GM15510 (cell line): ENCODE data around the gene CCDC171.
A peak's percentile ranks its signal among the peaks of the same experiment; 100 is the strongest.

Experiments used
- POLR2A ChIP-seq: IDR thresholded peaks from 3 replicates; pipeline ENCODE4 v1.6.1; 2011; ENCODE audit warnings: borderline replicate concordance; ENCODE audit not compliant: insufficient read length; ENCODE audit errors: extremely low read depth

CCDC171 gene

DNA sequence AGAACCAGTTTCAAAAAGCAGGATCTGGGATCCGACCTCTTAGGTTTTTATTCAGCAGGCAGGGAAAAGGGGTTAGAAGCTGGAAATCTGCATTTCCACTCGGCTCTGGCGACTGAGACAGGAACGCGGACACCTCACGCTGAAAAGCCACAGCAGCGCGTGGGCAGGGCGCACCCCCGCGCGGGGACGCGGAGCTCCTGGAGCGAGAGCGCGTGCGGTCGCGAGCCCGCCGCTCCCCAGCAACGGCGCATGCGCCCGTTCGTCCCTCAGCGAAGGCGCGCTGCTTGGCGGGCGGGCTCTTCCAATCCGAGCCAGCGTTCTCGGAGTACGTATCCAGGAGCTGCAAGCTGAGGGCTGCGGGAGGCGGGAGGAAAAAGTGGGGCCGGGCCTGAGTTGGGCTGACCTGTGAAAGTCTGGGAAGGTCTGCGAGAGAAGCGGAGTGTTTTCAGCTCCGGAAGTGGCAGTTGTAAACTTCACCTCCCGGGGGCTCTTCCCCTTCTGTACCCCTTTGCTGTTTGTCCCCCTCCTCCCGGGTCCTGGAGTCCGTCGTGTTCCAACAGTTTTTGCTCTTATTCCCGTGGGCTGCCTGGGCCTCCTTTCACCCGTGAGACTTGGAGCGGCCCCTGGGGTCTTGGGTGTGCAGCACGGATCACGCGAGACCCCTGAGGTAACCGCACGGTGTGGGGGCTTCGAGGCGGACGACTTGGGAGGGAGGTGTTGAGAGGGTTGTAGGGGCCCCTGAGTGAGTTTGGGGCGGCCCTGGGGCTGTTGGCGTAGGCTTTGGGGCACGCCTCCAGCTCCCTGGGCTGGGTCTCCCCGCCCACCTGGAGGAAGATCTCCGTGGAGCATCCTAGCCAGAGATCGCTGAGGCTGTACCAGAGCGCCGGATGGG is at the start of gene CCDC171:
Gene CCDC171 (plus strand): TSS at position 408 of the 892 bp plus-strand sequence. CDS start 11,046 bp downstream, outside the sequence.
- peak; percentile 70 for TF ChIP-seq POLR2A

DNA sequence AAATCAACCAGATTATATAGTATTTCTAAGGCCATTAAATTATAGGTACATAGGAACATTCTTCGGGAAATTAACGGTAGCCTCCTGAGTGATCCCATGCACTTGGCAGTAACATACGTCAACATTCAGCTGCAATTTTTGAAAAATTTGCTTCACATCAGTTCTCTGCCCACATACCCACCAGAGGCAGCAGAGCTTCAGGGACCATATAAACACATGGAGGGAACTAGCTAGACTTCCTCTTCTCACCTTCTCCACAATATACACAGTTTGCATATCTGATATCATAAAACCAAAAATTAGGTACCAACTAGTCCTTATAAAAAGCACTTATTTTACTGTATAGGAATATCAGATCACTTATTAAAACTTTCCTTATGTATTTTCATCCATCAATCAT is 46.9 kb upstream of the CCDC171 start:
- TF ChIP-seq POLR2A: no peak

DNA sequence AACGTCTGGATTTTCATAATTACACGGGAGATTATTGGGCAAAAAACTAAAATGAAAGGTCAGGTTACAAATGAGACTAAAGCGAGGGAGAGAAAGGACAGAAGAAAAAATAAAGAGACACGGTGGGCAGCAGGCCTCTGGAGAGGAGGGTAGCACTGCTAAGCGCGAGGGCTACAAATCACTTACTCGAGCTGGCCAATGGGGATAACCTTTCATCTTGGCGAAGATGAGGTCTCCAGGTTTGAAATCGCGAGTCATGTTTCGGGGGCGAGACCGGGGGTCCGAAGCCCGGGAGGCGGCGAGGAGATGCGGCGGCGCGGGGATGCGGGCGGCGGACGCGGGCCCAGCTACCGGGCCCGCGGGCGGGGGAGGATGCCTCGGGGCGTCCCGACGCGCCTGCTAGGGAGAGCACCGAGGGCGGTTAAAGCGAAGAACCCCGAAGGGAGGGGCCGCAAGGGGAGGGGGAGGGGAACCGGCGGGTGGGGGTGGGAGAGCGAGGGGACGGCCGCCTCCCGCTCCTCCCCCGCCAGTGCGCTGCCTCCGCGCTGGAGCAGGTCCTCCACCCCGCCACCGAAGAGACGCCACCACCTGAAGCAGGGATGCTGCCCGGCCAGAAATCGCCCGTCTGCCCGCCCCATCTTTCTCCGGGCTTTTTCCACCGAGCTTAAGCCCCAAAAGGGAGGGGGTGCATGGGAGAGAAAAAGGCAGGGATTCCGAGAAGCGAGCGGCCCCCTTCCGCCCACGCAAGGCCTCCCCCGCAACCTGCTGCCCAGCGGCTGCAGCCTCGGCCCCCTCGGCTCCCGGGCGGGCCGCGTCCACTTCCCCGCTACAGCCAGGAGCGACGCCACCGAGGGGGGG is 42.7 kb upstream of the CCDC171 start:
- TF ChIP-seq POLR2A: no peak

DNA sequence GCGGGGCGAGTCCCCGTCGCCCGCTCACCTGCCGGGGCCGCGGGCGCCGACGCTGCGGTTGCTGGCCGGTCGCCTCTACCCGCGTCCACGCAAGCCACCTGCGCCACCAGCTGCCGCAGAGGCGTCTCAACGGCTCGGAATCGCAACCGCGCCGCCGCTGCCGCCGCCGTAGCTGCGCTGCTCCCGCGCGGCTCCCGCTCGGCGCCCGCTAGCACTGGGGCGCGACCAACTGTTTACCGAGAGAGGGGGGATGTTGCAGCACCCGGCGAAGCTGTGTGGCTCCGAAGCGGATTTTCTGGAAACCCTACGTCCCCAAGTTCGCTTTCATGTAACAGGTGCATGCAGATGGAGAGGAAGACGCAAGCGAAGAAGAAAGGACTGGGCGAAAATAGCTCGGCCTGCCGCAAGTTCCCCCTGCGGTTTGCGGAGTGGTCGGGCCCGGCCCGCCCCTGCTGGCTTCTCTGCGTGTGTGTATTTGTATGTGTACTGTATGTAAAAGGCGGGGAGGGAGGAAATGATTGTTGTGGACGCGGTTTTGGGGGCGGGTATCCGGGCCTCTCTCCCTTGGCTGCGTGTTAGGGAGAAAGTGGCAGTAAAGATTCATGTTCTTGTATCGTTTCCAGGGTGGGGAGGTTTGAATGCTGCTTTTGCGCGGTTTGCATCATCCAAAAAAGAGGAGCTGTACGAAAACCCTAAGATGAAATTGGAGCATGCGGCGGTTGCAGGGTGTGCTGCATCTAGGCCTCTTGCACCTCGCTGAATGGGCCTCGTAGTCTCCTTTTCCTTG is 41.9 kb upstream of the CCDC171 start, which contains the start of gene PSIP1:
Gene PSIP1 (minus strand): TSS at position 182 of the 787 bp plus-strand sequence. CDS start 782 bp downstream, outside the sequence.
- peak; percentile 87 for TF ChIP-seq POLR2A

DNA sequence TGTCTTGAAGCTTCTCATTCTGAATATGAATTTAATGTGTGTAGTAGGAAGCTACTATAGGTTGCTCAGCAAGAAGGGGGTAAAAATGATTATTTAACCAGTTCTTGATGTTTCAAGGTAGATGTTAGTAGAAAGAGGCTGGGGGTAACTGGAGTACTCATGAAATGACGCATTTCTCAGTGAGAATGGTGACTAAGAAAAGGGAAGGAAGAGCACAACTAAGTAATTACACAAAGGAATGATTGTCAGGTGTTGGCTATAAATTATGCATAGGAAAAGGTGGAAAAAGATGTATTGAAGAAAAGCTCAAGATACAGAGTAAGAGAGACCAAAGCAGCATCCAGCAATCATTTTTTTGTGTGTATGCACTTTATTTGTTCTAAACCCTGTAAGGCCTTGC is 40.6 kb upstream of the CCDC171 start:
- no peak for TF ChIP-seq POLR2A

DNA sequence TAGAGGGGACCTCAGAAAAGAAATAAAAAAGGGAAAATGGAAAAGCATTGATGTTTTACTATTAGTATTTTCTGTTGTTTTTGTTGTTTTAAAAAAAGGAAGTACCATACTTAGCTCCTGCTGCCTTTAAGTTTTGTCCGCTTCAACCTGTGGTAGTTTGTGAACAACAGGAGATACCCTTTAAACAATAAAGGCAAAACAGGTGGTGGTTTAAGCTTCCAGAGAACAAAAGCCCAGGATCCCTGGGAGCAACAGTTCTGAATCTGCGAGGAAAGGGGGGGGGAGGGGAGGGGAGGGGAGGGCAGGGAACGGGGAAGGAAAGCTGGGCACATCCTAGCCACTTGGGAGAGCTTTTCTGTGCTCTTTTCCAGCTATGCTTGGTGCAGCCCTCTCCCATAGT is 40.0 kb upstream of the CCDC171 start:
- no peak for TF ChIP-seq POLR2A

DNA sequence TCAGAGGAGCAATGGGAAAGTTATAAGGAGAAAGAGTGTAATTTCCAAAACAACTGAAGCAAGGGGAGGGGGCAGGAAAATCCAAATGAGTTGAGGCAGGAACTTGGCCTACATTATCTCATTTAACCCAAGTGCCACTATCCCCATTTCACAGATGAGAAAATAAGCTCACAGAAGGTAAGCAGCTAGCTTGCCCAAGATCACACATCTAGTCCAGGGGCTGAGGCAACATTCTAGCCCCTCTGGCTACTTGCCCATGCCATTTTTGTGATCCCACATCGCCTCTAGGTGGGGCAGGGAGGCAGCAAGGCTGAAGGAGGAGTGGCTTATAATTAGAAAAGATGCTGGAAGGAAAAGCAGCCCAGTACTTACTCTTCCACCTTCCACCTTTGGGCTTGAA is 39.5 kb upstream of the CCDC171 start:
- no peak for TF ChIP-seq POLR2A

DNA sequence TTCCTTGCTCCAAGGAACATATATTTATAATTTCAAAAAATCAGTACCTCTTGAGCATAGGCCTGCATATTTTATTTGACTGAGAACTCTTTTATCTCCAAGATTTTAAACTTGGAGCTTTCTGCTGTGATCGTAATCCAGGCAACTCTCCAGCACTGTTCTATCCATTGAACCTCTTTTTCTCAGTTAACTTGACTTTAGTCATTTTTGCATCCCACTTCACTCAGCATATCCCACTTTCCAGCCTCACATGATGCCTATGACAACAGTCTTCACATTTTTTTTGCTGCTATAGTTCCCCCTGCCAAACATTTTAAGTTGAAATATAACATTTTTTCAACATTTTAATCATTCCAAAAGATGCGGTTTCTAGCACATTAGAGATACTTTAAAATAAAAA is 33.0 kb upstream of the CCDC171 start:
- TF ChIP-seq POLR2A: no peak

DNA sequence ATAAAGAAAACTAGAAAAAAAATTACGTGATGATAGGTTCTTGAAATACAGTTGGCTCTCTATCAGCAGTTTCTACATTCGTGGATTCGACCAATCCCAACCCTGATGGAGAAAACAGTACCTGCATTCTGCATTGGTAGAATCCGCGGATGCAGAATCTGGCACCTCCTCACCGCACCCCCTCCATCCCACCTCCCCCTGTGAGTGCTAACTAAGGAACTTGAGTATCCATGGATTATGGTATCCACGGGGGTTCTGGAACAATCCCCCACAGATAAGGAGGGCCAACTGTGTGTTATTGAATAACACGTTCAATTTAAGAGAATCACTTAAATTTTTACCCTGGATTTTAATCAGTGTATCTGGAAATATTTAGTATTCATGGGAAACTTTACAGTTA is 31.6 kb upstream of the CCDC171 start:
- no peak for TF ChIP-seq POLR2A

DNA sequence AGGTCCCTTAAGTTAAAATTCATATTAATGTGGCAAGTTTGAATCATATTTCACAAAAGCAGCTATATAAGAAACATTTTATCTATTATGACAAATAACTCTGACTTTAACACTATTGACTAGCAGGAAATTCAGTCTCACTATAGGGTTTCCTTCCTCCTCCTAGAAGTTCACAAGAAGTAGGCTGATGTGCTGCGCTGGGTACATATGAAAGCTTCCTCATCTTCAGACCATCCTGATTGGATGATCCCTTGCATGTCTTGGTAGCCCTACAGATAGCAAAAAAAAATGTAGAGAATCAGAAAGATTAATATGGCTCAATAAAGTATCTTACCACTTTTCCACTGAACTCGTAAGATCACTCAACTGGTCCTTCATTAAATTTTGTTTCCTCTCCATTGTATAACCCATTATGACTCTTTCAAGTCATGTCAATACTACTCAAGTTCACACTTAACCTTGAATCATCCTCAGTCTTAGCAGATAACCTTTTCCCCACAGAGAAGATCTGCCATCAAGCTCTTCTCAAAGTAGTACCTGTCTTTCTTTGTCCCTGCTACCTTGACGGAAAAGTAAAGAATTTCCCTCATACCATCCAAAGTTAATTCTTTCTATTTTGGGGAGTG is 30.6 kb upstream of the CCDC171 start:
- no peak for TF ChIP-seq POLR2A

DNA sequence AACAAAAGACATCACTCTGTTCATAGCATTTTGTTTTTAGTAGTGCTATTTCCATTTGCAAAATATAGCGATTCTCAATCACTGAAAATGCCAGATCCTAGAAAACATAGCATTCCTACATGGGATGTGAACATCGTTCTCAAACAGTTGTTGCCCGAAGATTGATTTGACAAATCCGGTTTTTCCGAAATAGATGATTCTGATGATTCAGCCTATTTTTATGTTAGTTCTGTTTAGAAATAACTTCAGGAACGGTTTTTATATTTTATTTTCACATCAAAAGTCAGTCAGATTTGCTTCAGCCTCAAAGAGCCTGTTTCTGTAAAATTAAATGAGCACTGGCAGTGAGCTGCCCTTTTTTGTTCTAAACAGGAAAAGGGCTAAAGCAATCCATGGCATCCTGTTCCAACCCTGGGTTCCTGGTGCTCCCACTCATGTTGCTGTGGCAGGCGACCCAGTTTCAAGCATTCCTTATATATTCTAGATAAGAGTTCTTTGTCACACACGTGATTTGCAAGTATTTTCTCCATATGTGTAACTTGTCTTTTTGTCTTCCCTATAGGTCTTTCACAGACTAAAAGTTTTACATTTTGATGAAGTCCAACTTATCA is 27.9 kb upstream of the CCDC171 start:
- no peak for TF ChIP-seq POLR2A

DNA sequence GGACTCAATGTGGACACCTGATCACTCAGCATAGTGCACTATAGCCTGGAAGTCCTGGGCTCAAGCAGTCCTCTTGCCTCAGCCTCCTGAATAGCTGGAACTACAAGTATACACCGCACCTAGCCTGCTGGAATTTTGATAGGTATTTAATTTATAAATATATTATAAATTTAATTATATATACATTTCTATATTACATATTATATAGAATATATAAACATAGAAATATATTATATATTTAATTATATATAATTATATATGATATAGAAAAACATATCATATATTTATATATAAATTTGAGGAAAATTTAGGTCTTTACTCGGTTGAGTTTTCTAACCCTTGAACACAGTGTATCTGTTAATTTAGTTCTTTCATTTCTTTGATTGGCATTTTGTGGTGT is 26.9 kb upstream of the CCDC171 start:
- no peak for TF ChIP-seq POLR2A

DNA sequence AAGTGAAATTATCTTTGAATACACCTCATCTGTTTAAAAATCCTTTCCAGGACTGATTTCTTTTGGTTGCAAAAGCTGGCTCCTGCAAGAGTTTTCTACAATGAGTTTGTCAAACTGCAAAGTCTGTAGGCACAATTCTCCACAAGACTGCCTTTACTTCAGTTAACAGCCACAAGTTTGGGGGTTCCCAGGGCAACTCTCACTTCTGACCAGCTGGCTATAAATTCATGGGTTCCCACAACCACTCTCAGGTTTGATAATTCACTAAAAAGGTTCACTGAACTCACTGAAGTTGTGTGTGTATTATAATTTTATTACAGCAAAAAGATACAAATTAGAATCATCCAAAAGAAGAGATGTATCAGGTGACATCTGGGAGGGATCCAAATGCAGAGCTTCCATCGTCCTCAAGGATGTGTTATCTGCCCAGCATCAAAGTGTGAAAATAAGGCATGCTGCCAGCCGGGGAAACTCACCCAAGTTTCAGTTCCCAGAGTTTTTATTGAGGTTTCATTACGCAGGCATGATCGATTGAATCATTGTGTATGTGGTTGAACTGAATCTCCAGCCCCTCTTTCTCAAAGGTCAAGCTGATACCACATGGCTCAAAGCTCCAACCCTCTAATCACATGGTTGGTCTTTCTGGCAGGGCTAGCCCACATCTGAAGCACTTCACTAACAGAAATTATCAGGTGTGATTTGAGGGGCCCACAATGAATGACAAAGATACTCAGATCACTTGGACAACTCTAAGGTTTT is 23.1 kb upstream of the CCDC171 start:
- no peak for TF ChIP-seq POLR2A
